ENCODE measurements around the gene PDCD5. TPM values are rescaled to one million over a fixed set of nuclear protein-coding genes. Genes with fewer than 3 reads are reported as not detected.

Gene PDCD5
- total RNA-seq, 1 donor from 2014 or later: 159 TPM

- H3K9me3 Mint-ChIP-seq: no peaks in the 10 kb centered on the region
- H3K4me1 Mint-ChIP-seq: peaks cover 6% of the 10 kb centered on the region
- DNase-seq (ENCODE audit: low read depth, low spot score): no peak
- H3K36me3 Mint-ChIP-seq (ENCODE audit: low read depth): no peaks in the 10 kb centered on the region
- H3K27me3 Mint-ChIP-seq (ENCODE audit: low read depth): peaks cover 5% of the 10 kb centered on the region
- no peak overlapping the region for H3K27ac Mint-ChIP-seq (ENCODE audit: unreplicated experiment)
- H3K4me3 Mint-ChIP-seq: no peak overlapping the region
- no peak for TF ChIP-seq CTCF (conservative IDR thresholded peaks at IDR 0.05)
Measured at GRCh38 chr19:32542477-32543108, 38.4 kb upstream of the PDCD5 start.

DNA sequence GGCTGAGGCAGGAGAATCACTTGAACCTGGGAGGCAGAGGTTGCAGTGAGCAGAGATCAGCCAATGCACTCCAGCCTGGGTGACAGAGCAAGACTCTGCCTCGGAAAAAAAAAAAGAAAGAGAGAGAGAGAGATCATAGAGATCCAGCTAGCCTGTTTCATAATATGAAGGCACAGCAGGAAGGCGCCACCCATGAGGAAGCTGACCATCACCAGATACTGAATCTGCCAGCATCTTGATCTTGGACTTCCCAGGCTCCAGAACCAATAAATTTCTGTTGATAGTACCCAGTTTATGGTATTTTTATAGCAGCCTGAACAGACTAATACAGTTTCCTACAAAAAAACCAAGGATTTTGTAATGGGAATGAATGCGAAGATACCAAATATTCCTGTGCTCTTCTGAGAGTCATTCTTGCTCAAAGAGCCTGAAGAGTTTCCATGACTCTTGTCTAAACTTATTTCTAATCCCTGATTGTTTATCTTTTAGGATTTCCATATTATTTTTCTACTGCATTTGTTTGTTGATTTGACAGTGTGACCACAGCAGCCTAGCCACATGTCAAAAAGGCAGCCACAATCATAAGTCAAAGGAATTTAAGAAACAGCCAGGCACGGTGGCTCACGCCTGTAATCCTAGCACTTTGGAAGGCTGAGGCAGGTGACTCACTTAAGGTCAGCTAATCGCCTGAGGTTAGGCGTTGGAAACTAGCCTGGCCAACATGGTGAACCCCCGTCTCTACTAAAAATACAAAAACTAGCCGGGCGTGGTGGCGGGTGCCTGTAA, 37.7 kb upstream of the PDCD5 start:
- H3K9me3 Mint-ChIP-seq: no peaks in the 10 kb centered on the region
- peaks cover 5% of the 10 kb centered on the region for H3K27me3 Mint-ChIP-seq (ENCODE audit: low read depth)
- no peaks in the 10 kb centered on the region for H3K4me1 Mint-ChIP-seq
- H3K27ac Mint-ChIP-seq (ENCODE audit: unreplicated experiment): no peak overlapping the region
- DNase-seq (ENCODE audit: low read depth, low spot score): no peak
- H3K36me3 Mint-ChIP-seq (ENCODE audit: low read depth): no peaks in the 10 kb centered on the region
- H3K4me3 Mint-ChIP-seq: no peak overlapping the region
- no peak for TF ChIP-seq CTCF (conservative IDR thresholded peaks at IDR 0.05)

- no peaks in the 10 kb centered on the region for H3K9me3 Mint-ChIP-seq
- peaks cover 5% of the 10 kb centered on the region for H3K27me3 Mint-ChIP-seq (ENCODE audit: low read depth)
- TF ChIP-seq CTCF (conservative IDR thresholded peaks at IDR 0.05): no peak
- H3K4me1 Mint-ChIP-seq: no peaks in the 10 kb centered on the region
- no peaks in the 10 kb centered on the region for H3K36me3 Mint-ChIP-seq (ENCODE audit: low read depth)
- no peak overlapping the region for H3K27ac Mint-ChIP-seq (ENCODE audit: unreplicated experiment)
- DNase-seq (ENCODE audit: low read depth, low spot score): no peak
- no peak overlapping the region for H3K4me3 Mint-ChIP-seq
Measured at GRCh38 chr19:32544917-32545316, 36.1 kb upstream of the PDCD5 start.

DNA sequence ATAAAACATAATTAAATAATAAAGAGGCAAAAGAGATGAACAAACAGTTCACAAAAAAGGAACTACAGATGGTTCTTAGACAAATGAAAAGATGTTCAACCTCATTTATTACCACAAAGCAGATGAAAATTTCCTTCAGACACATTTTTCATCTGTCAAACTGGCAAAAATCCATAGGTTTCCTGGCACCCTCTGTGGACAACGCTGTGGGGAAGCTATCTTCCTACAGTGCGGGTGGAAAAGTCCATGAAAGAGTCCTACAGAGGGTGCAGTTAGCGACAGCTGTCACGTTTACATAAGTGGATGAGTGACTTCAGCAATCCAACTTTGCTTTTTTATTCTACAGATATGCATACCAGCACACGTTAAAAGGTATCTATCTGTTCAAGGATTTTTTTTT, 30.3 kb upstream of the PDCD5 start:
- no peak for TF ChIP-seq CTCF (conservative IDR thresholded peaks at IDR 0.05)
- no peaks in the 10 kb centered on the region for H3K4me1 Mint-ChIP-seq
- no peak overlapping the region for H3K27ac Mint-ChIP-seq (ENCODE audit: unreplicated experiment)
- no peak for DNase-seq (ENCODE audit: low read depth, low spot score)
- no peak overlapping the region for H3K4me3 Mint-ChIP-seq
- no peaks in the 10 kb centered on the region for H3K9me3 Mint-ChIP-seq
- no peaks in the 10 kb centered on the region for H3K36me3 Mint-ChIP-seq (ENCODE audit: low read depth)
- H3K27me3 Mint-ChIP-seq (ENCODE audit: low read depth): no peaks in the 10 kb centered on the region

- peaks cover 4% of the 10 kb centered on the region for H3K4me1 Mint-ChIP-seq
- no peak overlapping the region for H3K4me3 Mint-ChIP-seq
- peaks cover 12% of the 10 kb centered on the region for H3K27me3 Mint-ChIP-seq (ENCODE audit: low read depth)
- H3K27ac Mint-ChIP-seq (ENCODE audit: unreplicated experiment): no peak overlapping the region
- DNase-seq (ENCODE audit: low read depth, low spot score): no peak
- no peaks in the 10 kb centered on the region for H3K36me3 Mint-ChIP-seq (ENCODE audit: low read depth)
- TF ChIP-seq CTCF (conservative IDR thresholded peaks at IDR 0.05): no peak
- H3K9me3 Mint-ChIP-seq: no peaks in the 10 kb centered on the region
Measured at GRCh38 chr19:32555786-32556185, 25.2 kb upstream of the PDCD5 start.
